Middle frontal gyrus (tissue), 1 donor: ENCODE data around the gene BLID.

Experiments used
- DNase-seq: peaks from one replicate; pipeline ENCODE4 v3.0.0-alpha.2; 2015; ENCODE audit warnings: low spot score; ENCODE audit errors: extremely low spot score

The BLID gene

DNA sequence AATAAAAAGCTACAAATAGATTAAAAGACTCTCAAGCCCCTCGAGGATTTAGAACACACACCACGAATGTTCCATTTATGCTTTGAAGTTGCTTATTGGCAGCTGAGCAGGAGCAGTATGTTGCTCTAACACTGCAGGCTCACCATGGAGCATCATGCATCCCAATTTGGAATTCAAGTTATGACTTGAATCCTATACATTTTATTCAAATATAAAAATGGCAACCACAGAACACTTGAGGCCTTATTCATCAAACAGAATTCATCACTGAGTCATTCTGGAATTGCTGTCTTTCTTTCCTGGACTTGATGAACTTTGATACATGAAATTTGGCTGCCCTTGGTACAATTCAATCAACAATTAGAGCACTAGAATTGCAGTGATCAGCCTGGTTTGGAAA, 24.5 kb upstream of the BLID start:
- no peak for DNase-seq

DNA sequence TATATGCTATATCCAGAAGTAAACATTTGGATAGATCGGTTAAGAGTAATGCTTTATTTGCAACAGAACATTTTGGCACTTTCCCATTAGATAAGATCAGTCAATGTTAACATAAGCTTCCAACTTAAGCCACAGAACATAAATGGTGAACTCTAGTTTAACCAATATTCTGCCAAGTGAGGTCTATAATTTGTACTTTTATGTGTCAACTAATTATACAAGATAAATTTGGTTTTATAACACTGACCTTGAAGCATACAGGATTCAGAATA, 23.5 kb upstream of the BLID start:
- DNase-seq = no peak

DNA sequence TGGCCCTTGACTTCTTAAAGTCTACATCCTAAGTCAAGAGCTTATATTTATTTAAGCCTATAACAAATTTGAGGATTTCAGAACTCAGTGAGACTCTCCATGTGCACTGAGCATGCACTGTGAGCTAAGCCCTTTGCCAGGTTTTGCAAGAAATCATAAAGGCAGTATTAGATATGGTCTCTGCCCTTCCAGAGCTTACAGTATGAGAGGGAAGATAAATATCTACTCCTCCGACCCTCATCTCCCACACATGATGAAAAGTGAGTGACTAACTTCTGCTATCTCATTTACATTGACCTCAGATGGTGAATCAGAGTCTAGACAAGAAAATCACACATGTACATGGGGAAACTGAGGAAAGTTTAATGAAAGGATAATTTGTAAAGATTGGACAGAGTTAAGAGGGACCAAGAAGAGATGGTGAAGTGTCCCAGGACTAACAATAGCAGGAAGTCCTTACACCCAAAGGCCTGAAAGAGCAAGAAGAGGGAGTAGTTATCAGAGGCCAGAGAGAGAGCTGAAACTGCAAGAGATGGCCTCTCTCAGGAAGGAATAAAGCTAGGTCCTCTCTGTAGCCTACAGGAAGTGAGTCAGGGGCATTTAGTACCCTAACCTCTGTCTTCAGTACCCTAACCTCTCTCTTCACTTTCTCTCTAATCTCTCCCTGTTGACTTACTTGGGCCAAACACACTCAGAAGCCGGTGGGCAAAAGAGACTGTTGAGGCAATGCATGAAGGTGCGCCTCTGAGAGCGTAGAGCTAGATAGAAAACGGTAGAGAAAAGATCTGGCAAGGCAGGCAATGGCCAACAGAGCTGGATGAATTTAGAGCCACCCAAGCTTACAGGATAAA, 23.0 kb upstream of the BLID start:
- no peak for DNase-seq

DNA sequence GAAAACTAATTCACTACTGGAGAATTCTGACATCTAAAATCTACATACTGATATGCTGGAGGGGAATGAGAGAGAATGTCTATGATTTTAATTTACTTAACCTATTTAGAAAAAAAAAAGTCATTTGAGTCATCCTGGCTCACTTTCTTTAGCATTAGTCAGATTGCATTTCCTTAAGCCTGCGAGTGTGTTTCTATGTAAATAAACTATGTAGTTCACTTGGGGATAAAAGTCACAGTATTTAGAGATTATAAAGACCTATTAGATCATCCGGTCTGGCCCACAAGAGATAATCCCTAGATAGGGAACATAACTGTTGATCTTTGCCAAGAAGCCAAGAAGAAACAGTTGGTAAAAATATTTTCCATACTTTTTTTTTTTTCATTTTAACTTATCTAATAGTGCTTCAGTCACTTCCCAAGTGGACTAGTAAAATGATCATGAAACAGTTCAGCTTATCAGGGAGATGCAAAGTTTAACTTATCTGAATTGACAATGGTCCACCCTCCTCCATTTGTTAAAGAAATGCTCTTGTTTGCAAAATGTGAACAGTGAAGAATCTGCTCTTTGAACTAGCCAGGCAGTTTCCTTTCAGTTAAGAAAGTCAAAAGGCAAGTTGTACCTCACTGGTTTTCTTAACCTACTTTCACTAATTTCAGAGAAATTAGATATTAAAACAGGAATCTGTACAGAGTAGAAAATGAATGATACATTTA, 21.2 kb upstream of the BLID start:
- DNase-seq = no peak

DNA sequence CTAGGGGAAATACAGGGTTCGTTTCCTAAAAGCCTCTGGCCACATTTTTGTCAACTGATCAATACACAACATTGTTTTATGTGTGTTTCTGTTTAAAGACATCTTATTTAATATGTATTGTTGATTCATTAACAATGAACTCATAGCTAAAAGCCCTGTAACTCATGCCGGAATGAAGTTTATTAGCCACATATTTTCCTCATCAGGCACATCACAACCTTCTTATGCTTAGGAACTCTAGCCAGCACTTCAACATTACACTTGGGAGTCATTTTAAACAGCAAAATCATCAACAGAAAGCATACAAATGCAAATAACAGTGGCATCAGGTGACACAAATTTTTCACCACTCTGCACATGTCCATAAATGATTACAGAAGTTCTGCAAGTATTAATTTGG, 15.1 kb upstream of the BLID start:
- no peak for DNase-seq

DNA sequence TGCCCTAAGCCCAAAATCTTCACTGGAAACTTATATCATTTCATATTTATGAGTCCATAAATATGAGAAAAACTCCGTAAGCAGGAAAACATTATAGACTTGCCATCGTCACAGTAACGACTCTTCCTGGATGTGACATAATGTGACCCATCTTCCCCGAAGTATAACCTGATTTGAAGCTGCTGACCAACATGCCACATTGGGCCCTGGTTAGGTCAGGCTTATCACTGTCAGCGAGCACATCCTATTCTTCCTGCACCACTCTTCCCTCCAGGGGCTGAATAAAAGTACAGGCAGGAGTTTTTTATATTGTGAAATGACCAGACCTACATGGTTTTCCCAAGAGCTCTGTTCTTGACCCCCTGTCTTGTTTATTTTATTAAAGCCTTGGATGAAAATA, 12.1 kb upstream of the BLID start:
- DNase-seq = no peak

DNA sequence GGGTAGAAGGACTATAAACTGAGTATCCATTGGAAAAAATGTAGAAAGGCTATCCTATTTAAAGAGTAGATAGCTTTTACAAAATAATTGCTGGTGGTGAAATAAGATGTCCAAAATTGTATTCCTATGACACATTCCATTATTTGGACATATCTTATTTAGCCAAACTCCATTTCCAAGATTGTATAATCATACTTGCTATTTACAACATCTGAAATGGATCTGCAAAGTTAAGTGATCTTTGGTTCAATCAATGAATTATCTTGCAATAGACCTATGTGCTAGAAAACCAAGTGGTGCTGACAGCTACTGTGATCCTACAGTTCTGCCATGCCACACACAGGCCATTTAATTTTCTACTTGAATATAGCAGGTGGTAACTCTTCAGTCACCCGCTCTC, 11.0 kb upstream of the BLID start:
- DNase-seq = no peak

DNA sequence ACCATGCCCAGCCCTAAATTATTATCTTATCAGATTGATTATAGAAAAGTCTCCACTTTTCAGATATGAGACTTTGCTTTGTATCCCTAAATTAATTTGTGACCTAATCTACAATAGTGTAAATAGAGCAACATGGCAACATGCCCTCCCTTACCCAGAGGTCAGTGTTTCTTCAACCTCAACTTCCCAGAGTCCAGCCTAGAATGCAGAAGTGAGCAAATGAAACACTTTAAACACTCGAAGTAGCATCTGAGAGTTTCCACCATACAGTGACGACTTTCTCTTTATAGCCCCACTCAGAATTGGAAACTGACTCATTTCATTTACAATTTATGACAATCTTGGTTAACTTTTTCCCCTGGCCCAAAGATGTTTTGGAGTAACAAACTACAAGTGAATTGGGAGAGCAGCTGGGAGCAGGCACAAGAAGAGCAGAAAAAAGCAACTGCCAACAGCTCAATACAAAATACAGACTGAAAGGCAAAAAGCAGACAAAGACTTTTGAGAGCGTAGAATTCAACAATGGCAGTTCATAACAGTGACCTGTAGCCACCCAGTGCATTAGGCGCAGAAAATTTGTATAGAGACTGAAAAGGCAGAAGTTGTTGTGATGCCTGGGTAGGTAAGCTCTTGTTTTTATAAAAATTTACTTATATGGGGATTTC, 10.1 kb upstream of the BLID start:
- no peak for DNase-seq

DNA sequence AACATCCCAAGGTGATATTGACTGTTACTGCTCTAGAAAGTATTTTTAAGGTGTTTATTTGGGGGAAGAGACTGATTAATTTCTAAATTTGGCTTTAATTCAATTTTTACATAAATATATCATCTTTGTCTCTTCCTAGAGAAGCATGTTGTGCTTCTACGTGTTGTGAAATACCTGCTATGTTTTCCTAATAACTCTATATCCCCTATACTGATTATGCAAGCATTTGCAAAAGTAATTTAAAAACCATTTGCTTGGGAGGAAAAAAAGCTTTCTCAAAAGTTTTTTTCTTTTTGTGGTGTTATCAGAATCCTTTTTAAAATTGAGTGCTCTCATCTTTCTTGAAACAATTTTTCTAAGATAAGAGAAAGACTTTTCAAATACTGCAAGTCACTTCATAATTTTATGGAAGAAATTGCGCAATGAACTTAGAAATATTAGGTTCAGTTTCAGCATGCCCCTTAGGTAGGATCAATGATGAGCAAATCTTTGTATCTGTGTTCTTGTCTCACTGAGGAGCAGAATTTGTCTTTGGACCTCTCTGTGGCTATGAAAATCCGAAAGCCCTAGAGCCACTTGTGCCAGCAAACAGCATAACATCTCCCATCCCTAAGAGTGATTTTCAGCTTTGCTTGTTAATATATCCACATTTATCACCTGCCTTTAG, 7.4 kb upstream of the BLID start:
- no peak for DNase-seq

DNA sequence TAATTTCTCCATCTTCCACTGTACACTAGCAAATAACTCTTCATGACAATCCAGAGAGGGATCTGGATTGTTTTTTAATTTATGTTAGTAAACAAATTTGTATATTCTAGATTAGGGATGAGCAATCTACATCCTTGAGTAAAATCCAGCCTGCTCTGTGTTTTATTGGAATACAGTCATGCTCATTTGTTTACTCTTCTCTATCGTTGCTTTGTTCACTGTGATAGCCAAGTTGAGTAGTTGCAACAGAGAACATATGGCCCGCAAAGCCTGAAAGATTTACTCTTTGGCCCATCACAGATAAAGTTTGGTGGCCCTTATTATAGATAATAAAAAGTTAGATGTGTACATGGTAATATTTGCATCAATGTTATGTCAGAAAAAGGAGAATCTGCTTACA, 6.2 kb upstream of the BLID start:
- no peak for DNase-seq

DNA sequence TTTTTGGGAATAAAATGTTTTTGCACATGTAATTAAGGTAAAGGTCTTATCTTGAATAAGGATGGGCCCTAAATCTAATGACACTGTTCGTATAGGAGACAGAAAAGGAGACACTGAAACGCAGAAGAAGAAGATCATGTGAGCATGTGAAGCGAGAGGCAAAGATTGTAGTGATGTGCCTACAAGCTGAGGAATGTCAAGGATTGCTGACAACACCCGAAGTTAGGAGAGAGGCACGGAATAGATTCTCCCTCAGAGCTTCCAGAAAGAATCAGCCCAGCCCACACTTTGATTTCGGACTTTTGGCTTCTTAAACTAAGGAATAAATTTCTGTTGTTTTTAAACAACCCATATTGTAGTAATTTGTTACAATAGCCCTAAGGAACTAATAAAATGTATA, 4.1 kb upstream of the BLID start:
- DNase-seq = no peak

DNA sequence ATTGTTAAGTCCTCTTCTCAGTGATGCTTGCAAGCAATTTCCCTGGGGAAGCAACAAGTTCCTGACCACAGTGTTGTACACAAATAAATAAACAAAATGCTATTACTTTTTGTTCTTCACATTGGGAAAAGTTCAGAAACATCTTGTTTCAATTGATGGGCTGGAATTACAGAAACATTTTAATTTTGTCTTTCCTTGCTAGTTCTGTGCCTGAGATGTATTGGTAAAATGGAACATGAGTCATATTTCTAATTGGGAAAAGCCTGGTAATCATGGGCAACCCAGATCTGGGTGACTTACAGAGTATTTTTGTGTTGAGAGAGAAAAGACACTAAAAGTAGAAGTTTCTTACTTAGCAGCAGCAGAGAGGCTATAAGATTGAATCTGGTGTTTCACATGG, 576 bp upstream of the BLID start:
- DNase-seq = no peak

DNA sequence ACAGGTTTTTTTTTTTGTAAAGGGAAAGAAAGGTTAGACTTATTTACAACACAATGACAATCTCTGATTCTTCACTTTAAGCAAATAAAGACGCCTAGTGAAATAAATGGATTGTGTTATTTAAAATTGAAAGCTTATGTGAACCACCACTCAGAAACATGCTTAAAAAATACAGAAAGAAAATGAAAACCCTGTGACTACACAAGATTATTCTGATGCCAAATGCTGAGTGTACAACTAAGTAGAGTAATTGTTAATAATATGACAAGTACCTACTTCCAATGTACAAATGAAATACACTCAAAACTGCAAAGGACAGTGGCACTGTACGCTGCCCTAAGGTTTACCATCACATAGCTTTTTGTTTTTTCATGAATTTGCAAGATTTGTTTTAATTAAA, 1.0 kb downstream of the BLID start:
- DNase-seq = no peak

DNA sequence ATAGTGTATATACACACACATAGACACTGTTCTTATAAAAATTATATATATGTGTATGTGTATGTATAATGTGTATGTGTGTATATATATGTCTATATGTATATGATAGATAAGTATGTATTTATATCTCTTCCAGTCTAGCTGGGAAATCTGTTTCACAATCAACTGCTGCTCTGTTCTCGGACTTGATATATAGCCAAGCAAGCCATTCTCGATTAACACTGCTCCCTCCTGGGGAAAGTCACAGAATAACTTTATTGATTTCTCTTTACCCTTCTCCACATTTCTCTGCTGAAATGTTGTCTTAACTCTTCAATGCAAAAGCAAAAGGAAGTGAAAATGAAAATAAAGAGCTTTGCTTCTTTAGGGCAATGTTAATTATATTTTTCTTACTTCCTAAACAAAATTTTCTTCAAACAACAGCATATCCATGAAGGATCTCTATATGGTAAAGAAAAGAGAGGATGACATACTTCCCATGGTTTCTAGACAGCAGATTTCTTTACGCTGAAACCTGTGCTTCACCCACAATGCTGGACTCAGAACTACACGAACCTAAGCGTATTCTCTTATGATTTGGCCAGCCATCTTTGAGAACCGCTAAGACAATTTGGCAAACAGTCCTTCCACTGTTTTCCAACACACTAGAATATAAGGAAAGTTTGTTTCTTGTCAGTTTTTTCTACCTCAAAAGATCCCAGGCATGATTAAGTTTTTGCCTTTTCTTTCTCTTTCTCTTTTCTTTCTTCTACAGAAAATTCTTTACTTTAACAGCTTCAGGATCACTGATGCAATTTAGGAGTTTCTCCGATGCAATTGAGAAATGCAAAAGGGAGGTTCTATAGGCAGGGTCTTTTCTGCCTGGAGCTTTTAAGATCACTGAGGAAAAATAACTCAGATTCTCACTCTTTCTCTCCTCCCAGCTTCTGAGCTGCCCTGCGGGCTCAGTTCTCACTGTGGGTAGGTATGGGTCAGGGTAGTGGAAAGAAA, 1.9 kb downstream of the BLID start:
- no peak for DNase-seq

DNA sequence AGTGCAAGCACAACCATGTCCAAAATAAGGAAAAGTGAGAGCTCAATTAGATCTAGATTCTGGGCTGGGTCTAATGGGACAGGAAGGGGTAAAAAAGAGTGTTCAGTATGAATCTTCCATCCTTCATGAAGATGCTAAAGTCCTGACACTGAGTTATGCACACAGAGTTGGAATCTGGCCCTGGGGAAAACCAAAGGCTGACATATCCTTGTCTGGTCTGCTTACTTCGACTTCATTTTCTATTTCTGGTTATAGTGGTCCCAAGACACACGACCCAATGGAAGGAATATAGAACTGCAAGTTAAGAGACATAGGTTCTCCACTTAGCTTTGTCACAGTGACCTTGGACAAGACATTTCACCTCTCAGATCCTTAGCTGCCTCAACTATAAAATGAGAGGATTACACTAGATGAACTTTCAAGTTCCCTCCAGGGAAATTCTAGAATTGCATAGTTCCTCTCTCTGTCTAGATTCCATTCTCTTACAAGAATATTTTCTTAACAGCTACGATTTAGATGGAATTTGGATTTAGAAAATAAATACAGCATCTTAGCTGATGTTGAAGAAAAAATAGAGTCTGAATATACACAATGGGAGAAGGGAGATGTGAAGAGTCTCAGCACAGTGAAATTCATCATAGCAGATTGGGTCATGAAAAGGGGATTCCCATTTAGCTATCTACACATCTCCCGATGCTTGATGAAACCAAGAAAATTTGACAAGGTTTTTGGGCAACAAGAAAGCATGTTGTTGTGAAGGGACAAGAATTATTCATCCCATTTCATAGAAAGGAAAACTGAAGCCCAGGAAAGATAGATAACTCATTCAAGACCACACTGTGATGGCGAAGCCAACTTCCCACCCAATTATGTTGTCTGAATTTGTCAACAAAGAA, 3.3 kb downstream of the BLID start:
- no peak for DNase-seq

DNA sequence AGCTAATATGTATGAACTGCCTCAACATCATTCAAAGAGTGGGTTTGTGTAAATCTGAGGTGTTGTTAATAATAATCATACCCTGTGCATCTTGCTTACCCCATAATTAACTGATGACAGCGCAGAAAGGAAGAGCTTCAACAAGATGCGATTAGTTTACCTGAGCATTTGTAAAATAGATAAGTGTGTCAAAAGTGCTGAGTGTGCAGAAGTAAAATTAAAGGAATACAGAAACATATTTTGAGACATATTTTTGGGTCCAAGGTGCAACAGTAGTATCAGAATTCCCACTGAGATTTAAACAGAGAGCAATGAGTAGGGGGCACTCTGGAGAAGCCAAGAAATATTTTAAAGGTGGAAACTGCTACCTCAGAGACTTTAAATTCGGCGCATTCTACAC, 6.1 kb downstream of the BLID start:
- no peak for DNase-seq

DNA sequence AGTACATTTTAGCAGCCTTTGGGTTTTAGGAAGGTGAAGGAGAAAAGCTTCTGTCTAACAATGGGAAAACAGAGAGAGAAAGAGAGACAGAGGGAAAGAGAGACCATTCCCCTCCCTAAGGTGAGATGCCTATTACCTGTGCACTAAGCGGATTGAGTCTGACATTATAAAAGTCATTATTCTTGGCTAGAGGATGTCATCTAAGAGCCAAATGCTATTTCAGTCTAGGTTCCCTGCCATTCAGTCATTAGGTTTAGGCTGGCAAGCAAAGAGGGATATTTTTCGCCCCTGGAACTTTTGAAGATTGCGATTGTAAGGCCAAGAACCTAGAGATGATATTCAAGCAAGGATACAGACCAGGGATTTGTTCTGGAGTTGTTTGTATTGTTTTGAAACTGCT, 7.2 kb downstream of the BLID start:
- DNase-seq = no peak

DNA sequence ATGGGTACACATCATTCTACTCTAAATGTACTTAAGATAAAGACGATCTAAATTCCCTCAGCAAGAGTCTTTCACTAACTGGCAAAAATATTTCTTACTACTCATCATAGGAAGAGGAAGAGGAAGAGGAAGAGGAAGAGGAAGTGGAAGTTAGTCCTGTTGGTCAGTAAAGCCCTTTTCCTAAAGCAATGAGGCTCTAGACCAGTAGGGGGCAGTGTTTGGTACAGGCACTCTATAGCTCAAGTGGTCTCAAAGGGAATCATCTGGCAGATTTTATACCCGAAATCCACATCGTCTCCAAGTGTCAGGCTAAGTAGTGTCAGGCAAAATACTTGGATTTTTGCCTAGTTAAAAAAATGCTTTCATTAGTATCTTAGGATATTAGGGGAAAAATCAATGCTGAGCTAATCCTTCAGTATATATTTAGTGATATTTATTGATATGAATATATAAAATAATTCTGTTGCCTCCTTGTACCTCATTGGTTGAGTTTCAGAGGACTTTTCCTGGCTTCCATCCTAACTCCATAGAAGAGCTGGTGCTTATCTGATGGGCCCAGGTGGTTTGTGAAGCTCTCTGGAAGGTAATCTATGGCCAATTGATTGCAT, 7.7 kb downstream of the BLID start:
- no peak for DNase-seq

DNA sequence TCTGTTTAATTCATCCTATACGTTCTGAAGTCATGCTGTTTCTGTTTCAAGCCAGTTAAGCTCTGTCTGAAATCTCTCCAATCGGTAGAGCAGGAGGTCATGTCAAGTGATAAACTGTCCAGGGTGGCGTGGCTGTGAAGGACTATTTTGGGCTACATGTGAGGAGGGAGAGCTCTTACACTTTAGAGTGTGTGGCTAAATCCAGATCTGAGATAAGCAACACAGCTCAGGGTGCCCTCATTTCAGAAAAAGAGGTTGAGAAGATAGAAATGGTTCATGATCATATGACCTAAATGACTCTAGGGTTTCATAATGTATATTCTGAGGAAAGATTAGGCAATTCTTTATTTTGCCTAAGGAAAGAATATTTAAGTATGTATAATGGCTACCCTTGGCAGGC, 8.4 kb downstream of the BLID start:
- DNase-seq = no peak

DNA sequence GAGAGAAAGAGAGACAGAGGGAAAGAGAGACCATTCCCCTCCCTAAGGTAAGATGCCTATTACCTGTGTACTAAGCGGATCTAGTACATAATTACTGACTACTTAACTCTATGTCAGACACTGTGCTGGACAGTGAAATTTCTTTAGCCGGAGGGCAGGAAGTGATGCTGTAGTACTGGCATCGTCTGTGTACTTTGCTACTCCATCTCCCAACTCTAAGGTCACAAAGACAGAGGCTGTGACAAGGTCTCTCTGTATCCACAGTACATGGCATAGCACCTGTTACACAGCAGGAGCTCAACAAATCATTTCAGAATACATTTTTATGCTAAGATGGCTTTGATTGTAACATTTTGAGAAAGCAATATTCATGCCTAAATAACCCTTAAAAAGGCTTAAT, 9.0 kb downstream of the BLID start:
- DNase-seq = no peak
